ENCODE measurements around the gene MORF4L1.
"Not testable (repeated sequence)": the region's sequence is repeated elsewhere in the genome, so short reads cannot be mapped to it uniquely, and the experiment has no call there.

Gene MORF4L1

GRCh38 chr15:78880813-78881212 lies 8.1 kb downstream of the MORF4L1 start:
- H3K4me3 ChIP-seq = no peak overlapping the region
- no peak overlapping the region for H3K27ac ChIP-seq
- peaks cover 24 to 34% (median 24%) of the 10 kb centered on the region in 3 donors for H3K36me3 ChIP-seq
- intact Hi-C loops (cut with DNase I; ENCODE audit: low total_unique reads) = no loop called here
- DNase-seq = no peak
- no peaks in the 10 kb centered on the region for H3K9me3 ChIP-seq
- H3K4me1 ChIP-seq = peaks cover 3 to 89% (median 56%) of the 10 kb centered on the region in 4 donors
- TF ChIP-seq CTCF (IDR thresholded peaks at IDR 0.05) = no peak
- H3K27me3 ChIP-seq = no peaks in the 10 kb centered on the region

GRCh38 chr15:78881681-78882080 lies 9.0 kb downstream of the MORF4L1 start:
- intact Hi-C loops (cut with DNase I; ENCODE audit: low total_unique reads) = no loop called here
- Histone ChIP-seq H3K4me1 (peaks cover 3 to 81% (median 48%) of the 10 kb centered on the region in 4 donors), H3K27me3 (no peaks in the 10 kb centered on the region), H3K36me3 (peaks cover 32 to 43% (median 33%) of the 10 kb centered on the region in 3 donors), H3K9me3 (no peaks in the 10 kb centered on the region), H3K27ac (no peak overlapping the region), H3K4me3 (no peak overlapping the region)
- no peak for TF ChIP-seq CTCF (IDR thresholded peaks at IDR 0.05)
- DNase-seq = no peak

GRCh38 chr15:78889000-78889399 lies 16.3 kb downstream of the MORF4L1 start:
- no peak for DNase-seq
- peaks cover 0 to 23% (median 0%) of the 10 kb centered on the region in 4 donors for H3K4me1 ChIP-seq
- peaks cover 72 to 89% (median 87%) of the 10 kb centered on the region in 3 donors for H3K36me3 ChIP-seq
- no peak overlapping the region for H3K4me3 ChIP-seq
- intact Hi-C loops (cut with DNase I; ENCODE audit: low total_unique reads) = no loop called here
- no peak for TF ChIP-seq CTCF (IDR thresholded peaks at IDR 0.05)
- H3K27me3 ChIP-seq = no peaks in the 10 kb centered on the region
- H3K27ac ChIP-seq = no peak overlapping the region
- H3K9me3 ChIP-seq = no peaks in the 10 kb centered on the region

- no peak for DNase-seq
- Histone ChIP-seq H3K9me3 (no peaks in the 10 kb centered on the region), H3K27ac (no peak overlapping the region), H3K36me3 (peaks cover 86 to 96% (median 94%) of the 10 kb centered on the region in 3 donors), H3K4me3 (no peak overlapping the region), H3K27me3 (no peaks in the 10 kb centered on the region), H3K4me1 (no peaks in the 10 kb centered on the region)
- intact Hi-C loops (cut with DNase I; ENCODE audit: low total_unique reads) = no loop called here
- TF ChIP-seq CTCF (IDR thresholded peaks at IDR 0.05) = no peak
Measured at GRCh38 chr15:78893538-78893937, 20.8 kb downstream of the MORF4L1 start.

- peaks cover 94 to 98% (median 96%) of the 10 kb centered on the region in 3 donors for H3K36me3 ChIP-seq
- no peak overlapping the region for H3K27ac ChIP-seq
- H3K4me3 ChIP-seq = no peak overlapping the region
- intact Hi-C loops (cut with DNase I; ENCODE audit: low total_unique reads) = no loop called here
- no peak for DNase-seq
- no peaks in the 10 kb centered on the region for H3K27me3 ChIP-seq
- no peak for TF ChIP-seq CTCF (IDR thresholded peaks at IDR 0.05)
- H3K9me3 ChIP-seq = no peaks in the 10 kb centered on the region
- H3K4me1 ChIP-seq = no peaks in the 10 kb centered on the region
Measured at GRCh38 chr15:78895471-78895870, 22.8 kb downstream of the MORF4L1 start.

GRCh38 chr15:78898540-78898939 lies 25.9 kb downstream of the MORF4L1 start:
- Histone ChIP-seq H3K27me3 (no peaks in the 10 kb centered on the region), H3K4me1 (peaks cover 0 to 13% (median 2%) of the 10 kb centered on the region in 4 donors), H3K27ac (no peak overlapping the region), H3K4me3 (no peak overlapping the region), H3K36me3 (peaks cover 94 to 98% (median 97%) of the 10 kb centered on the region in 3 donors), H3K9me3 (no peaks in the 10 kb centered on the region)
- no peak for TF ChIP-seq CTCF (IDR thresholded peaks at IDR 0.05)
- DNase-seq = no peak
- intact Hi-C loops (cut with DNase I; ENCODE audit: low total_unique reads) = no loop called here

GRCh38 chr15:78900819-78901533 lies 28.3 kb downstream of the MORF4L1 start:
- peaks cover 0 to 28% (median 8%) of the 10 kb centered on the region in 4 donors for H3K4me1 ChIP-seq
- not testable (repeated sequence) for H3K27ac ChIP-seq

More at GRCh38 chr15:78900819-78901533, 28.3 kb downstream of the MORF4L1 start:
- peaks cover 90 to 92% (median 90%) of the 10 kb centered on the region in 3 donors for H3K36me3 ChIP-seq
- not testable (repeated sequence) for DNase-seq, H3K4me3 ChIP-seq, H3K27me3 ChIP-seq, H3K9me3 ChIP-seq
- intact Hi-C loops (cut with DNase I; ENCODE audit: low total_unique reads) = loop anchor here (10.0 kb wide), 1 partner anchor 284 kb away; no protein-coding TSS in a partner anchor
